GM21786 (cell line): ENCODE results near the gene SLC4A5.

Experiments
- ATAC-seq: cut with Tn5 transposase; IDR thresholded peaks from one replicate; pipeline ENCODE4 v1.9.1; 2021; ENCODE audit not compliant: unreplicated experiment

SLC4A5 gene

GRCh38 chr2:74174909-74175308 lies 168.3 kb downstream of the SLC4A5 start:
- no peak for ATAC-seq

- no peak for ATAC-seq
These were observed 174.5 kb downstream of the SLC4A5 start for GRCh38 chr2:74168739-74169138.
